ENCODE measurements around the gene SNUPN.

SNUPN gene

GRCh38 chr15:75654201-75654907, 28.8 kb upstream of the SNUPN start:
- DNase-seq (ENCODE audit: low read depth, low spot score), result no peak

- no peak for DNase-seq (ENCODE audit: low read depth, low spot score)
Observed at GRCh38 chr15:75653347-75653913, 27.9 kb upstream of the SNUPN start.

DNA sequence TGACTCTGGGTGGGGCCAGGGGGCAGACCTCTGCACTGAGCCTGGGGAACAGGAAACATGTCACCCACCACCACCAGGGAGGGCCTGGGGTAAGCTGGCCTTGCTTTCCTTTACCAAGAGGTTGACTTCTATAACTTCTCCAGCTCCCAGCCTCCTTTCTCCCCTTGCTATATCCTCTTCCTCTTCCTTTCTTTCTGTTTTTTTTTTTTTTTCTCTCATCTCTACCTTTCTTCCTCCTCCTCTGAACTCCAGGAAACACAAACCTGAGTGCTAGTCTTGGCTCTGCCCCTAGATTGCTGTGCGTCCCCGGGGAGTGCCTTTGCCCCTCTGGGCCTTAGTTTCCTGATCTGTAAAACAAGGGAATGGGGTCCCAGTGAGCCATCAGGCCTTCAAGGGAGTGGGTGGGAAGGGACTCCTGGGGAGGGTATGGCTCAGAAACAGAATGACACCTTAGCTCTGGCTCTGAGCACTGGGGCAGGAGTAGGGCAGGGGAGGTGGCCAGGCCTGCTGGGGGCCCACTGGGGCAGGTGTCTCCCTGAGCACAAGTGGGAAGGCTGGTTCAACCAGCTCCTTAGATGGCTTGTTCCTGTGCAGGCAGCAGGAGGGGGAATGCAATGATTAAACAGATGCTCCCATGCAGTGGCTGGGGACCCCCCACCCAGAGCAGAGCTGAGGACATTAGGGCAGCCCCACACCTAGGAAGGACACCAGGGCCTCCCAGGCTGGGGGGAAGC, 26.5 kb upstream of the SNUPN start:
- no peak for DNase-seq (ENCODE audit: low read depth, low spot score)

GRCh38 chr15:75650908-75651809, 25.6 kb upstream of the SNUPN start:
- no peak for DNase-seq (ENCODE audit: low read depth, low spot score)

- DNase-seq (ENCODE audit: low read depth, low spot score), result no peak
Observed at GRCh38 chr15:75649848-75650247, 24.3 kb upstream of the SNUPN start.

DNA sequence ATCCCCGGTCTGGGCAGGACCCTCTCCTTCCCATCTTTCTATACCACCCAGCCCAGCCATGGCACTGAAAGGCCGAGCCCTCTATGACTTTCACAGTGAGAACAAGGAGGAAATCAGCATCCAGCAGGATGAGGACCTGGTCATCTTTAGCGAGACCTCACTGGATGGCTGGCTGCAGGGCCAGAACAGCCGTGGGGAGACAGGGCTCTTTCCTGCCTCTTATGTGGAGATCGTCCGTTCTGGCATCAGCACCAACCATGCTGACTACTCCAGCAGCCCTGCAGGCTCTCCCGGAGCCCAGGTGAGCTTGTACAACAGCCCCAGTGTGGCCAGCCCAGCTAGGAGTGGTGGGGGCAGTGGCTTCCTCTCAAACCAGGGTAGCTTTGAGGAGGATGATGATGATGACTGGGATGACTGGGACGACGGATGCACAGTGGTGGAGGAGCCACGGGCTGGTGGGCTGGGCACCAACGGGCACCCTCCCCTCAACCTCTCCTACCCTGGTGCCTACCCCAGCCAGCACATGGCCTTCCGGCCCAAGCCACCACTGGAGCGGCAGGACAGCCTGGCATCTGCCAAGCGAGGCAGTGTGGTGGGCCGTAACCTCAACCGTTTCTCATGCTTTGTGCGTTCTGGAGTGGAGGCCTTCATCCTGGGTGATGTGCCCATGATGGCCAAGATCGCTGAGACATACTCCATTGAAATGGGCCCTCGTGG, 23.7 kb upstream of the SNUPN start:
- DNase-seq (ENCODE audit: low read depth, low spot score), result no peak

DNA sequence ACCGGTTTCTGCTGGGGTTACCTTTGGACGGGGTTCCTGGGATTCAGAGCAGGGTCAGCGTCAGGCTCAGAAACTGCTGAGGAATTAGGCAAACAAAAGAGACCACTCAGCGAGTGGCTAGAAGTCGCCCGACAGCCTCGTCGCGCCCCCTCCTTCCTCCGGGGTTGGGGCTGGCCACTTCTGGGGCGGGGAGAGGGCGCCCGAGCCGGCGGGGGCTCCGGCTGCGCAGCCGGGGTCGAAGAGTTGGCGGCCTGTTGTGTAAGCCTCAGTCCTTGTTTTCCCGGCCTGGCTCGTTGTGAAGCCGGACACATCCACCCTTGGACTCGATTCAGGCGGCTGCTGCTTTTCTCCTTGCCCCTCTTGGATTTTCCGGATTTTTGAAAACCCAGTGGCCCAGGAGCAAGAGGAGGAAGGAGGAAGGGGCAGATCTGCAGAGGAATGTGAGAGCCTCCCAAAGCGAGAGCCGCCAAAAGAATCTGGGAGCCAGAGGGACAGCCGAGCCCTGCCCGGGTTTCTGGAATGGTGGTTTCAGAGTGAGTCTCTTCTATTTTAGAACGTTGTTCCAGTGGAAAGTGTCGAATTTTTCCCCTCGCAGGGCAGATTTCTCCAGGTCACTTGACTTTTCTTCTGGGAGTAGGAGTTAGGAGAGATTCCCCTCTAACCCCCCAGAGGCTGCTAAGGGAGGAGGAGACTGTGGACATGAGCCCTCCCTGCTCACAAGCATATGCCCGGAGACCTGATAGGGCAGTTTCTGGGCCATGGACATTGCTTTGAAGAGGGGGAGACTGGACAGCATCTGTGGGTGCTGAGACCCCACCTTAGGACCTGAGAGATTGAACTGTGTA, 22.9 kb upstream of the SNUPN start:
- no peak for DNase-seq (ENCODE audit: low read depth, low spot score)

DNA sequence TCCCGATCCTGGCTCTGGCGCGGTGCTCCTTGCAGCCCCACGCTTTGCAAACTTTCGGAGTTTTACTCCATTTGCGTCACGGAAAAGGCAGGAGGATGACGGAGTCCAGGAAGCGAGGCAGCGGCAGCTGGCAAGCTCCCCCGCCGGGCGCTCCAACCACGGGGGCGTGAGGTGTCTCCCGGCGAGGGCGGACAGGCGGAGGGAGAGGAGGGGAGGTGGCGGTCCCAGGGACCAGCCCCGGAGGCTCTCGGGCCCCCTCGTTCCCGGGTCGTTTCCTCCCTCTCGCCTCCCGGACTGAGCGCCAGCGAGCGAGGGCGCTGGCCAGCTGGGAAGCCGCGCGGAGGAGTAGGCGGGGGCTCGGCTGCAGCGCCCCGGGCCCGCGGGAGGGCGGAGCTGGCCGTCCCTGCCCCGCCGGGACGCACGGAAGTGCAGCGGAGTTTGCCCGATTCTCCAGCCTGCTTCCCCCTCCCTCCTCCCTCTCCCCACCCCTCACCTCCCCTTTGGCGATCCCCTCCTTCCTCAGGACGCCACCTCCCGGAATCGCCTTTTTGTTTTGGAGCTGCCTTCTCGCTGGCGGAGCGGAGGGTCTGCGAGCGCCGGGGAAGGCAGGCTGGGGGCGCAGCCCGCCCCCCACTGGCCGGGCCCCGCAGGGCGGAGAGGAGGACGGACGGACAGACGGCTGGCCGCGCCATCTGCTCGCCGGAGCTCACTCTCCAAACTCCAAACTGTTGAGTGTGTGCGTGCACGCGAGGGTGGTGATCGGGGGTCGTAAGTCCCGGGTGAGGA, 22.0 kb upstream of the SNUPN start, which contains the start of gene SNX33:
TSS of gene SNX33 (plus strand) at position 543 of the 786 bp plus-strand sequence. CDS start 1,191 bp downstream, outside the sequence.
- peak; percentile 82 for DNase-seq (ENCODE audit: low read depth, low spot score)

DNA sequence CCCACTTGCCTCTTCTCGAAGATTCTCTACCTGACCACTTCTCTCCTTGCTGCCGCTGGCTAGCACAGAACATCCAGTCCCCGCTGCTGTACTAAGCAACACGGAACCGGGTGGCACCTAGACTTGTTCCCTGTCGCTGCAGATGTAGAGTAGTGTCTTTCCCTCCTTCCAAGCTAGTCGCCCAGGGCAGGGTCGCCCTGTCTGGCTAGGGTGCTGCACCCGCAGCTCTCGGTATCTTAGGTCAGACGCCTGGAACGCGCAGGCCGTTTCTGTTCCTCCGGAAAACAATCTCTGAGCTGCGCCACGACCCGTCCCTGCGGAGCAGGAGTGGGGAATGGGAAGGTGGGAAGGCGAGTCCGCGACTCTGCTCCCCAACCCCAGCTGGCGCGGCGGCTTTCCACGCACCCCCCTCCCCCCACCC, 21.4 kb upstream of the SNUPN start:
- DNase-seq (ENCODE audit: low read depth, low spot score), result no peak

- no peak for DNase-seq (ENCODE audit: low read depth, low spot score)
Observed at GRCh38 chr15:75646112-75646943, 20.8 kb upstream of the SNUPN start.

- no peak for DNase-seq (ENCODE audit: low read depth, low spot score)
Observed at GRCh38 chr15:75644376-75644775, 18.9 kb upstream of the SNUPN start.

DNA sequence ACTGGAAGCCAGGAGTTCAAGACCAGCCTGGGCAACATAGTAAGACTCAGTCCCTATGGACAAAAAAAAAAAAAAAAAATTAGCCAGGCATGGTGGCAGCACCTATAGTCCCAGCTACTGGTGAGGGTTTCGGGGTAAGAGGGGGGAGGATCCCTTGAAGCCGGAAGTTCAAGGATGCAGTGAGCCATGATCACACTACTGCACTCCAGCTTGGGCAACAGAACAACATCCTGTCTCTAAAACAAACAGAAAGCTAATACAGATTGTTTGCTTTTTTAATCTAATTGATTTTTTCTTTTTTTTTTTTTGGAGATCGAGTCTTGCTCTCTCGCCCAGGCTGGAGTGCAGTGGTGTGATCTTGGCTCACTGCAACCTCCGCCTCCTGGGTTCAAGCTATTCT, 16.1 kb upstream of the SNUPN start:
- DNase-seq (ENCODE audit: low read depth, low spot score), result no peak

- no peak for DNase-seq (ENCODE audit: low read depth, low spot score)
Observed at GRCh38 chr15:75641179-75641503, 15.6 kb upstream of the SNUPN start.

DNA sequence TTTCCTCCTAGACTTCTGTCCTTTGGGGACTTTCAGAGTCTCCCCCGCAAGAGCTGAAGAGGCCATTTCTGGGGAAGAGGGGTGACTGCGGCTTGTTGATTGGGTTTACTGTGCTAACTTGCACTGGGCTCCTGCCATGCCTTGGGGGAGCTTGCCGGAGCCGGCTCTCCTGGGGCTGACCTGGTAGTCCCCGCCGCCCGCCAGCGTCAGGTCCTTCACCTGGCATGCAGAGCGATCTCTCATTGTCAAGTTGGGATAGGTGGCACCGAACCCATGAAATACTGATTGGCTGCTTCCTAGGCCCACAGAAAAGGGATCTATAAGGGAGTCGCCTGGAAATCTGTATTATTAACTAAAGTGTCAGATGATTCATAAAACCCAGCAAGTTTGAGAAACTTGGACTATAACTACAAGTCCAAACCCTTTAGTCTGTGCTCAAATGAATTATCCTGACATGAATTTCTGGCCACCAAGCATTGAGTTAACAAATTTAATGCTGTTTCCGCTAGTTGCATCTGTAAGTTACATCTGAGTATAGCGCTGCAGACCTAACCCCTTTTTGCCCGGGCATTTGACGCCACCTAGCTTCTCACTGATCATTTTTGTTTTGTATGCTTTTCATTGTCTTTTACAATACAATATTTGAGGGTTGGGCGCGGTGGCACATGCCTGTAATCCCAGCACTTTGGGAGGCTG, 15.1 kb upstream of the SNUPN start:
- no peak for DNase-seq (ENCODE audit: low read depth, low spot score)

DNA sequence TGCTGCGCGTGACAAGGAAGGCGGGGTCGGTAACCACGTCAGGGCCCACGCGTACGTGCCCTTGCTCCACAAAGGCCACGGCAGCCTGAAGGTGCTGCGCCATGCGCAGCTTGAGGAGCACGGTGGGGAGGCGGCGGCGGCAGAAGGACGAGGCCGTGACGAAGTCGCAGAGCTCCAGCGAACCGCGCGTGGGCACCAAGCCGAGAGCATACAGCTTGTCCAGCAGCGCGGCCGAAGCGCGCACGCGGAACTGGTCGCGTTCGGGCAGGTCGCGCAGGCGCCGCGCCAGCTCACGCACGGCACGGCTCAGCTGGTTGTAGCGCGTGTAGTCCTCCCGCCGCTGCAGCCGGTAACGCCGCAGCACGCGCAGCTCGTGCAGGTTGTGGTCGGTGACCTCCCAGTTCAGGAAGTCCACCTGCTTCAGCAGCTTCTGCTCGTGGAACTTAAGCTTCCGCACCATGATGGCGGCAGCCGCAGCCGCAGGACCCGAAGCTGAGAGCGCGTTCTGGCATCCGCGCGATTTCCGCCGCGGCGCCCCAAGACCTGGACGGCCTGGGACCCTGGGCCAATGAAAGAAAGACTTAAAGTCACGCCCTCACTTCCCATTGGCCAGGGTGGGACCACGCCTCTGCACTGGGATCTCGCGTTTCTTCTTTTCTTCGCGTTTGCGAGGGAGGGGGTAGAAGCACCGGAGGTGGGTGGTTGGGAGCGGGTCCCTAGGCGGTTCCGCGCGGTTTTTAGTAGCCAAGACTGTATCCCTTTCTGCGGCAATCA, 14.4 kb upstream of the SNUPN start, which contains the start of gene IMP3:
TSS of gene IMP3 (minus strand) at position 516 of the 774 bp plus-strand sequence. CDS start at position 460, 56 bp downstream.
- DNase-seq (ENCODE audit: low read depth, low spot score), result peak; percentile 93

DNA sequence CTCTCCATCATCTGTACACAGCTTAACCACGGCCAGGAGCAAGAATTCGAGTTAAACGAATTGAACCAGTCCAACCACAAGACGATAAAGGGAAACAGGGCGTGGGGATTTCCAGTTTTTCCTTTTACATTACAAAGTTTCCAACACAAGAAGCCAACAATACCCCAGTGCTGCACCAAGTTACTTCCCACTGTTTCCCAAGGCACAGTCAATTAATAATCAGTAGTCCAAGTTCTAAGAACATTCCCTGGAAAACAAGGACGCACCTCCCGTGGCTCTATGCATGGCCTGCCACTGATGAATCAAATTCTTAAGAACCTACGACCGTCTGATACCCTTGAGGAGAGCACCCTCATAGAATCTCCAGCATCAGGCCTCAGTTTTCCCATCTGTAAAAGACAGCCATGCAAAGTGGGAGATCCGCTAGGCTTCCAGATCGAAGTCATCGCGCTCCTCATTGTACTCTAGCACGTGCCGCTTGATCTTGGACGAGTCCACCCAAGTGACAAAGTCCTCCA, 13.7 kb upstream of the SNUPN start:
- no peak for DNase-seq (ENCODE audit: low read depth, low spot score)
